T1000 (cell line): ENCODE measurements around the gene CRYBB3.
A peak's percentile ranks its signal among the peaks of the same experiment; 100 is the strongest.
"Not testable (repeated sequence)": the region's sequence is repeated elsewhere in the genome, so short reads cannot be mapped to it uniquely, and the experiment has no call there.

Source experiments
- DNase-seq: peaks from one replicate; lab custom pipeline; 2025; ENCODE audit warnings: mixed read lengths; lab: John Stamatoyannopoulos, UW

The CRYBB3 gene

GRCh38 chr22:25206998-25207397, 7.3 kb downstream of the CRYBB3 start:
- DNase-seq, result no peak

GRCh38 chr22:25207553-25208157, 8.0 kb downstream of the CRYBB3 start:
- DNase-seq, result no peak

- no peak for DNase-seq
Measured at GRCh38 chr22:25208328-25208727, 8.7 kb downstream of the CRYBB3 start.

GRCh38 chr22:25208743-25209505, 9.3 kb downstream of the CRYBB3 start:
- no peak for DNase-seq

- no peak for DNase-seq
Measured at GRCh38 chr22:25210793-25211192, 11.1 kb downstream of the CRYBB3 start.

- no peak for DNase-seq
Measured at GRCh38 chr22:25212337-25212736, 12.7 kb downstream of the CRYBB3 start.

- DNase-seq, result no peak
Measured at GRCh38 chr22:25213221-25213620, 13.6 kb downstream of the CRYBB3 start.

- DNase-seq, result no peak
Measured at GRCh38 chr22:25216230-25216629, 16.6 kb downstream of the CRYBB3 start.

- no peak for DNase-seq
Measured at GRCh38 chr22:25219211-25219689, 19.6 kb downstream of the CRYBB3 start, which contains the start of gene CRYBB2. CRYBB2 (plus strand) TSS chr22:25219639; CDS start chr22:25221430, 1,791 bp downstream.

GRCh38 chr22:25219948-25220442, 20.3 kb downstream of the CRYBB3 start:
- DNase-seq, result no peak

- no peak for DNase-seq
Measured at GRCh38 chr22:25221790-25222189, 22.1 kb downstream of the CRYBB3 start.

- no peak for DNase-seq
Measured at GRCh38 chr22:25223269-25223850, 23.7 kb downstream of the CRYBB3 start.

- DNase-seq, result no peak
Measured at GRCh38 chr22:25228822-25229221, 29.2 kb downstream of the CRYBB3 start.

- not testable (repeated sequence) for DNase-seq
Measured at GRCh38 chr22:25230760-25231159, 31.1 kb downstream of the CRYBB3 start.

GRCh38 chr22:25232301-25232700, 32.6 kb downstream of the CRYBB3 start:
- no peak for DNase-seq

GRCh38 chr22:25233706-25234105, 34.0 kb downstream of the CRYBB3 start:
- not testable (repeated sequence) for DNase-seq

- peak; percentile 21 for DNase-seq
Measured at GRCh38 chr22:25235547-25236290, 36.1 kb downstream of the CRYBB3 start.

GRCh38 chr22:25236417-25236816, 36.8 kb downstream of the CRYBB3 start:
- DNase-seq, result no peak

- DNase-seq, result no peak
Measured at GRCh38 chr22:25237503-25237902, 37.8 kb downstream of the CRYBB3 start.

- DNase-seq, result not testable (repeated sequence)
Measured at GRCh38 chr22:25238058-25238457, 38.4 kb downstream of the CRYBB3 start.

GRCh38 chr22:25255169-25255568, 55.5 kb downstream of the CRYBB3 start:
- DNase-seq, result not testable (repeated sequence)
